Activated naive CD8-positive, alpha-beta T cell treated with anti-CD3 and anti-CD28 coated beads, Interleukin-2, amount 10 ng/mL, durations not matched to agents 7 days and 5 days (primary cell): ENCODE results near the gene ITGB5. TPM values are rescaled to one million over a fixed set of nuclear protein-coding genes. Genes with fewer than 3 reads are reported as not detected.

Experiments used
- ATAC-seq: fragments of 150-1000 bp; cut with Tn5 transposase; one replicate; pipeline ENCODE4 v1.10.0; 2021; ENCODE audit warnings: low read depth, moderate library complexity
- POLR2A ChIA-PET: fragments of 350-600 bp; sonication (Branson Sonifier 250); formaldehyde crosslinking; loops from one replicate; lab custom pipeline; 2021; ENCODE audit warnings: antibody characterized with exemption; lab: Charles Lee
- DNase-seq: peaks from one replicate; pipeline ENCODE4 v3.0.0; 2021
- H3K27ac Mint-ChIP-seq: one replicate; pipeline ENCODE4 v1.8.0; 2022; ENCODE audit warnings: mild to moderate bottlenecking, mixed read lengths
- H3K27me3 Mint-ChIP-seq: one replicate; pipeline ENCODE4 v1.8.0; 2022; ENCODE audit warnings: mild to moderate bottlenecking, moderate library complexity, mixed read lengths
- H3K36me3 Mint-ChIP-seq: one replicate; pipeline ENCODE4 v1.8.0; 2021; ENCODE audit warnings: mild to moderate bottlenecking, mixed read lengths
- H3K4me1 Mint-ChIP-seq: one replicate; pipeline ENCODE4 v1.8.0; 2021; ENCODE audit warnings: mixed read lengths
- H3K4me3 Mint-ChIP-seq: one replicate; pipeline ENCODE4 v1.8.0; 2022; ENCODE audit warnings: mild to moderate bottlenecking, moderate library complexity, mixed read lengths
- H3K9me3 Mint-ChIP-seq: one replicate; pipeline ENCODE4 v1.8.0; 2021; ENCODE audit warnings: mixed read lengths
- total RNA-seq, 2 experiments: library from RNA; stranded (reverse); gene quantifications; one replicate each; pipeline ENCODE4 v1.2.3, GENCODE V29; 2021

ITGB5 gene
- total RNA-seq, 2 experiments from 2014 or later: 2.0 to 3.7 TPM

GRCh38 chr3:124916837-124917409 is 29.8 kb upstream of the ITGB5 start:
- H3K36me3 Mint-ChIP-seq: no peaks in the 10 kb centered on the region
- no peaks in the 10 kb centered on the region for H3K9me3 Mint-ChIP-seq
- no peak overlapping the region for H3K27ac Mint-ChIP-seq
- ATAC-seq (no peak), DNase-seq (no peak)
- H3K4me1 Mint-ChIP-seq: no peaks in the 10 kb centered on the region
- POLR2A ChIA-PET: no interaction called here
- H3K27me3 Mint-ChIP-seq: peaks cover 35% of the 10 kb centered on the region
- no peak overlapping the region for H3K4me3 Mint-ChIP-seq

GRCh38 chr3:124915254-124915653 is 28.1 kb upstream of the ITGB5 start:
- no peaks in the 10 kb centered on the region for H3K4me1 Mint-ChIP-seq
- POLR2A ChIA-PET: no interaction called here
- H3K4me3 Mint-ChIP-seq: no peak overlapping the region
- no peaks in the 10 kb centered on the region for H3K36me3 Mint-ChIP-seq
- H3K27ac Mint-ChIP-seq: no peak overlapping the region
- H3K9me3 Mint-ChIP-seq: no peaks in the 10 kb centered on the region
- ATAC-seq: no peak
- no peak for DNase-seq
- H3K27me3 Mint-ChIP-seq: peaks cover 41% of the 10 kb centered on the region

GRCh38 chr3:124907957-124908356 is 20.8 kb upstream of the ITGB5 start:
- H3K36me3 Mint-ChIP-seq: no peaks in the 10 kb centered on the region
- POLR2A ChIA-PET: no interaction called here
- H3K4me3 Mint-ChIP-seq: no peak overlapping the region
- ATAC-seq (no peak), DNase-seq (no peak)
- H3K4me1 Mint-ChIP-seq: no peaks in the 10 kb centered on the region
- no peak overlapping the region for H3K27ac Mint-ChIP-seq
- H3K27me3 Mint-ChIP-seq: peaks cover 43% of the 10 kb centered on the region
- H3K9me3 Mint-ChIP-seq: no peaks in the 10 kb centered on the region

- DNase-seq (no peak), ATAC-seq (no peak)
- Mint-ChIP-seq H3K4me1 (no peaks in the 10 kb centered on the region), H3K27me3 (peaks cover 31% of the 10 kb centered on the region), H3K9me3 (no peaks in the 10 kb centered on the region), H3K4me3 (no peak overlapping the region), H3K36me3 (no peaks in the 10 kb centered on the region), H3K27ac (no peak overlapping the region)
- POLR2A ChIA-PET: no interaction called here
Measured at GRCh38 chr3:124904835-124905492, 17.8 kb upstream of the ITGB5 start.

GRCh38 chr3:124903896-124904834 is 17.0 kb upstream of the ITGB5 start:
- Mint-ChIP-seq H3K4me3 (no peak overlapping the region), H3K4me1 (no peaks in the 10 kb centered on the region), H3K27me3 (peaks cover 31% of the 10 kb centered on the region), H3K27ac (no peak overlapping the region), H3K9me3 (no peaks in the 10 kb centered on the region), H3K36me3 (no peaks in the 10 kb centered on the region)
- ATAC-seq (no peak), DNase-seq (no peak)
- POLR2A ChIA-PET: no interaction called here

- Mint-ChIP-seq H3K27me3 (peaks cover 5% of the 10 kb centered on the region), H3K4me3 (no peak overlapping the region), H3K27ac (no peak overlapping the region), H3K4me1 (no peaks in the 10 kb centered on the region), H3K36me3 (no peaks in the 10 kb centered on the region), H3K9me3 (no peaks in the 10 kb centered on the region)
- POLR2A ChIA-PET: interaction anchor here (0.6 kb wide), 1 partner anchor 136 kb away, joined by 4 read pairs; no protein-coding TSS in a partner anchor
- no peak for ATAC-seq
- no peak for DNase-seq
Measured at GRCh38 chr3:124896824-124897526, 9.8 kb upstream of the ITGB5 start.

GRCh38 chr3:124895756-124896155 is 8.6 kb upstream of the ITGB5 start:
- no peak for ATAC-seq
- Mint-ChIP-seq H3K27me3 (peaks cover 6% of the 10 kb centered on the region), H3K4me1 (no peaks in the 10 kb centered on the region), H3K9me3 (no peaks in the 10 kb centered on the region), H3K27ac (no peak overlapping the region), H3K4me3 (no peak overlapping the region), H3K36me3 (no peaks in the 10 kb centered on the region)
- DNase-seq: no peak
- POLR2A ChIA-PET: no interaction called here

- H3K9me3 Mint-ChIP-seq: no peaks in the 10 kb centered on the region
- POLR2A ChIA-PET: no interaction called here
- ATAC-seq (no peak), DNase-seq (no peak)
- H3K4me3 Mint-ChIP-seq: no peak overlapping the region
- no peaks in the 10 kb centered on the region for H3K4me1 Mint-ChIP-seq
- H3K27ac Mint-ChIP-seq: no peak overlapping the region
- H3K36me3 Mint-ChIP-seq: no peaks in the 10 kb centered on the region
- H3K27me3 Mint-ChIP-seq: peaks cover 22% of the 10 kb centered on the region
Measured at GRCh38 chr3:124893526-124893925, 6.4 kb upstream of the ITGB5 start.

GRCh38 chr3:124890573-124891190 is 3.5 kb upstream of the ITGB5 start:
- POLR2A ChIA-PET: no interaction called here
- no peak for DNase-seq
- H3K27me3 Mint-ChIP-seq: peaks cover 33% of the 10 kb centered on the region
- no peak overlapping the region for H3K4me3 Mint-ChIP-seq
- H3K36me3 Mint-ChIP-seq: no peaks in the 10 kb centered on the region
- H3K4me1 Mint-ChIP-seq: peaks cover 5% of the 10 kb centered on the region
- no peaks in the 10 kb centered on the region for H3K9me3 Mint-ChIP-seq
- no peak for ATAC-seq
- H3K27ac Mint-ChIP-seq: no peak overlapping the region

GRCh38 chr3:124888482-124889441 is 1.6 kb upstream of the ITGB5 start:
- H3K4me1 Mint-ChIP-seq: peaks cover 5% of the 10 kb centered on the region
- H3K9me3 Mint-ChIP-seq: no peaks in the 10 kb centered on the region
- H3K27me3 Mint-ChIP-seq: peaks cover 52% of the 10 kb centered on the region
- no peaks in the 10 kb centered on the region for H3K36me3 Mint-ChIP-seq
- DNase-seq: no peak
- POLR2A ChIA-PET: no interaction called here
- peak overlapping the region; percentile 71 for H3K4me3 Mint-ChIP-seq
- ATAC-seq: no peak
- no peak overlapping the region for H3K27ac Mint-ChIP-seq

GRCh38 chr3:124887932-124888298 is 750 bp upstream of the ITGB5 start:
- peaks cover 58% of the 10 kb centered on the region for H3K27me3 Mint-ChIP-seq
- DNase-seq (no peak), ATAC-seq (no peak)
- H3K4me1 Mint-ChIP-seq: peaks cover 5% of the 10 kb centered on the region
- no peaks in the 10 kb centered on the region for H3K36me3 Mint-ChIP-seq
- no peak overlapping the region for H3K27ac Mint-ChIP-seq
- POLR2A ChIA-PET: no interaction called here
- no peaks in the 10 kb centered on the region for H3K9me3 Mint-ChIP-seq
- H3K4me3 Mint-ChIP-seq: peak overlapping the region; percentile 71
